Body of pancreas (tissue), 4 donors: ENCODE measurements around the gene GSS.
"Not testable (repeated sequence)": the region's sequence is repeated elsewhere in the genome, so short reads cannot be mapped to it uniquely, and the experiment has no call there.

Experiments
- POLR2A ChIP-seq, 3 donors: fragments of 450-650 bp; IDR thresholded peaks; one replicate each; pipeline ENCODE4 v1.6.1; 2016; ENCODE audit warnings: antibody characterized with exemption in 3 of 3, mild to moderate bottlenecking in 2 of 3
- TF ChIP-seq, protein P1 (sequence below), 7 experiments: fragments of 450-650 bp in 4 of 7; fragments of 200-600 bp in 3 of 7; sonication (generic) in 3 of 7; IDR thresholded peaks; one replicate each; pipeline ENCODE4 v1.5.1; 2016 to 2019; ENCODE audit warnings: antibody characterized with exemption in 7 of 7

- TF ChIP-seq, protein P1, sequence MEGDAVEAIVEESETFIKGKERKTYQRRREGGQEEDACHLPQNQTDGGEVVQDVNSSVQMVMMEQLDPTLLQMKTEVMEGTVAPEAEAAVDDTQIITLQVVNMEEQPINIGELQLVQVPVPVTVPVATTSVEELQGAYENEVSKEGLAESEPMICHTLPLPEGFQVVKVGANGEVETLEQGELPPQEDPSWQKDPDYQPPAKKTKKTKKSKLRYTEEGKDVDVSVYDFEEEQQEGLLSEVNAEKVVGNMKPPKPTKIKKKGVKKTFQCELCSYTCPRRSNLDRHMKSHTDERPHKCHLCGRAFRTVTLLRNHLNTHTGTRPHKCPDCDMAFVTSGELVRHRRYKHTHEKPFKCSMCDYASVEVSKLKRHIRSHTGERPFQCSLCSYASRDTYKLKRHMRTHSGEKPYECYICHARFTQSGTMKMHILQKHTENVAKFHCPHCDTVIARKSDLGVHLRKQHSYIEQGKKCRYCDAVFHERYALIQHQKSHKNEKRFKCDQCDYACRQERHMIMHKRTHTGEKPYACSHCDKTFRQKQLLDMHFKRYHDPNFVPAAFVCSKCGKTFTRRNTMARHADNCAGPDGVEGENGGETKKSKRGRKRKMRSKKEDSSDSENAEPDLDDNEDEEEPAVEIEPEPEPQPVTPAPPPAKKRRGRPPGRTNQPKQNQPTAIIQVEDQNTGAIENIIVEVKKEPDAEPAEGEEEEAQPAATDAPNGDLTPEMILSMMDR (IDR thresholded peaks at IDR 0.05) = not testable (repeated sequence)
- not testable (repeated sequence) for TF ChIP-seq POLR2A (IDR thresholded peaks at IDR 0.05)
Observed at GRCh38 chr20:34880971-34881370, 74.6 kb downstream of the GSS start.
